MG63 (cell line): ENCODE data around the gene IFT80. TPM values are rescaled to one million over a fixed set of nuclear protein-coding genes. Genes with fewer than 3 reads are reported as not detected.

Experiments used
- DNase-seq: peaks from one replicate; pipeline ENCODE4 v3.0.0-alpha.2; 2020
- H3K27me3 ChIP-seq: fragments of 250-450 bp; sonication (Bioruptor Pico); 2 replicates; pipeline ENCODE4 v1.5.1; 2020; ENCODE audit warnings: mild to moderate bottlenecking, moderate library complexity
- H3K36me3 ChIP-seq: fragments of 250-450 bp; sonication (Bioruptor Pico); 2 replicates; pipeline ENCODE4 v1.5.1; 2020; ENCODE audit warnings: mild to moderate bottlenecking, moderate library complexity
- H3K4me3 ChIP-seq: fragments of 250-450 bp; sonication (Bioruptor Pico); 2 replicates; pipeline ENCODE4 v1.5.1; 2020; ENCODE audit warnings: mild to moderate bottlenecking, moderate library complexity
- H3K9me3 ChIP-seq: fragments of 250-450 bp; sonication (Bioruptor Pico); 2 replicates; pipeline ENCODE4 v1.5.1; 2020; ENCODE audit warnings: mild to moderate bottlenecking, moderate library complexity
- total RNA-seq: library from RNA; depleted of rRNA; stranded (reverse); fragments of >200 nt; shearing (Covaris generic); gene quantifications from 2 replicates; pipeline ENCODE4 v1.2.3, GENCODE V29; 2014; ENCODE audit warnings: low replicate concordance; rRNA removed

The IFT80 gene
- total RNA-seq = 22.9 and 30.8 TPM in 2 replicates

DNA sequence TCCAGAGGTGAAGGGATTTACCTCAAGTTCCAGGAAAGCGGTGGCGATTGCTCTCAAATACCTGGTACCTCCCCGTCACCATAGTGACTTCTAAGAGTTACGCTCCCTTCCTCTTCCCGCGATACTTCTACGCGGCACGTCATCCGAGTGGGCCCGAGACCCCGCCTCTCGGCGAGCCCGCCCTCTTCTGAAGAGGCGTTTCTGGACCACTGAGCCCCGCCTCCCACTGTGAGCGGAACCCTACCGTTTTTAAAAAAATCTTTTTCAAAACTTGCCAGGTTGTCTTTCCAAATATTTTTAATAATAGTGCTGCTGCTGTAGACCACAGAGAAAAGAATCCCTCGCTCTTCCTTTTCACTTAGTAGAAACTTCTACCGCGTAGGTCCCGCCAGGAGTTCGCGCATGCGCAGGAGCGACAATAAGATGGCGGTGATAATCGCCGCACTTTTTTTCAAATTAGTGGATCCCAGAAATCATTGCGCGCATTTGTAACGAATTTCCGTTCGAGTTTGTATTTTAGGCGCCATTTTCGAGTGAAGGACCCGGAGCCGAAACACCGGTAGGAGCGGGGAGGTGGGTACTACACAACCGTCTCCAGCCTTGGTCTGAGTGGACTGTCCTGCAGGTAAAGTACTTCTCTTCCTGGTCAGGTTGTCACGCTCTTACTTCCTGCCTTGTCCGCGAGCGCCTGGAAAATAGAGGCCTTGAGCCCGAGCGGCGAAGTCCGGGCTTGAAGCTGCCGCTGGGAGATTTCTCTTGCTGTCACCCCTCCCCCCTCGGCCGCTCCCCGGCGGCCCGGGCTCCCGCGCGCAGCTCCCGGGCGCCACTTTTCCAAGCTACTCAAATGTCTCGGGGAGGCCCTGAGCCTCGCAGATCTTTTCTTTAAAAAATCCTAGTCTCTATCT, at the start of gene IFT80, which contains the start of gene SMC4:
TSS of gene IFT80 (minus strand) at position 101 of the 905 bp plus-strand sequence. CDS start 14,625 bp downstream, outside the sequence.
TSS of gene SMC4 (plus strand) at position 526 of the 905 bp plus-strand sequence. CDS start 1,177 bp downstream, outside the sequence.
- no peaks in the 10 kb centered on the region for H3K27me3 ChIP-seq
- peak within 1 kb of the TSS; percentile 68 for H3K4me3 ChIP-seq
- H3K36me3 ChIP-seq = peaks cover 42% of the 10 kb centered on the region
- peak; percentile 95 for DNase-seq
- no peaks in the 10 kb centered on the region for H3K9me3 ChIP-seq

DNA sequence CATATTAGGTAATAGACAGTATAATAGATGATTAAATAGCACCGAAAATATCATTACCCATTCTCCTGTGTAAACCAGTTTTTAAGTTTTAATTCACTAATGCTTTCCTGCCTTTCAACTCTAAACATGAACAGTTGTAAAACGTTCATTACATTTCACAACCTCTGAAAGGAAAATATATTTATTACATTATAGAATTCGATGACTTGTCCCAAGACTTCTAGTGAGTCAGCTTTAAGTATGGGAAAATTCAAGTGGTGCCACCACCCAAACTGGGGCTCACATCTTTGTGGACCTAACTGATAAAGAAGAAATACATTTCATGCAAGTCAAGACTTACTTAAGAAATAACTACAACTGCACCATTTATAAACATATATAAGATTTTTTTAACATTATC, 48.5 kb upstream of the IFT80 start:
- H3K27me3 ChIP-seq = no peaks in the 10 kb centered on the region
- no peak for DNase-seq
- peaks cover 9% of the 10 kb centered on the region; the same call in 1 of the 2 replicates for H3K36me3 ChIP-seq
- H3K9me3 ChIP-seq = no peaks in the 10 kb centered on the region
- H3K4me3 ChIP-seq = peak overlapping the region; percentile 85

- peak; percentile 37 for DNase-seq
- Histone ChIP-seq H3K27me3 (no peaks in the 10 kb centered on the region), H3K36me3 (peaks cover 9% of the 10 kb centered on the region; the same call in 1 of the 2 replicates), H3K9me3 (no peaks in the 10 kb centered on the region), H3K4me3 (peak overlapping the region; percentile 32)
Measured at GRCh38 chr3:160446522-160447056, 47.6 kb upstream of the IFT80 start.

DNA sequence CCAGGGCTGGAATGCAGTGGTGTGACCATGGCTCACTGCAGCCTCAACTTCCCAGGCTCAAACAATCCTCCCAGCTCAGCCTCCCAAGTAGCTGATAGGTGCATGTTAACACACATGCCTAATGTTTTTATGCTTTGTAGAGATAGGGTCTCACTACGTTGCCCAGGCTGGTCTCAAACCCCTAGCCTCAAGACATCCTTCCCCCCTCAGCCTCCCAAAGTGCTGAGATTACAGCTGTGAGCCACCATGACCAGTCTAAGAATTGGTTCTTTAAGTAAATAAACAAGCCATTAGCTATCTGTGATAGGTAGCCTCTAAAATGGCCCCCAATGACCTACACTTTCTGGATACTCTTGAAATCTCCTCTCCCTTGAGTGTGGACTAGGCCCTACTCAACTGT, 46.8 kb upstream of the IFT80 start:
- Histone ChIP-seq H3K4me3 (no peak overlapping the region), H3K36me3 (peaks cover 9% of the 10 kb centered on the region; the same call in 1 of the 2 replicates)

DNA sequence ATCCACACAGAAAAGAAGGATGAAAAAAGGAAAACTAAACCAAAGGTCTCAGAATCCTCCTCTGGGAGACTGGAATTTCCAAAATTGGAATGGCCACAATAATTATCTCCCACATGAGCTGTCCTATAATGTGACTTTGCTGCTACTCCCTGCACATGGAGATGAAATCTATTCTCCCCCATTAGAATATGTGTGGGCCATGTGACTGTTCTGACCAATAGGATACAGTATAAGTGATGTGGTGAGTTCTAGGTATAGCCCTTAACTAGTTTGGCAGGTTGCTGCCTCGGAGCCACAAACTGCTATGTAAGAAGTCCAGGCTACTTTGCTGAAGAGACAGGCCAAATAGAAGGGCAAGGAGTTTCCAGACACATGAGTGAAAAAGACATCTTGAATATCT, 45.4 kb upstream of the IFT80 start:
- Histone ChIP-seq H3K27me3 (no peaks in the 10 kb centered on the region), H3K9me3 (no peaks in the 10 kb centered on the region), H3K4me3 (no peak overlapping the region), H3K36me3 (peaks cover 10% of the 10 kb centered on the region; the same call in 1 of the 2 replicates)
- DNase-seq = no peak

More for the DNA sequence above, 46.8 kb upstream of the IFT80 start:
- no peaks in the 10 kb centered on the region for H3K27me3 ChIP-seq
- no peaks in the 10 kb centered on the region for H3K9me3 ChIP-seq
- no peak for DNase-seq

- no peaks in the 10 kb centered on the region for H3K27me3 ChIP-seq
- DNase-seq = no peak
- H3K4me3 ChIP-seq = no peak overlapping the region
- H3K9me3 ChIP-seq = no peaks in the 10 kb centered on the region
- peaks cover 38% of the 10 kb centered on the region for H3K36me3 ChIP-seq
Measured at GRCh38 chr3:160440687-160441086, 41.7 kb upstream of the IFT80 start.

DNA sequence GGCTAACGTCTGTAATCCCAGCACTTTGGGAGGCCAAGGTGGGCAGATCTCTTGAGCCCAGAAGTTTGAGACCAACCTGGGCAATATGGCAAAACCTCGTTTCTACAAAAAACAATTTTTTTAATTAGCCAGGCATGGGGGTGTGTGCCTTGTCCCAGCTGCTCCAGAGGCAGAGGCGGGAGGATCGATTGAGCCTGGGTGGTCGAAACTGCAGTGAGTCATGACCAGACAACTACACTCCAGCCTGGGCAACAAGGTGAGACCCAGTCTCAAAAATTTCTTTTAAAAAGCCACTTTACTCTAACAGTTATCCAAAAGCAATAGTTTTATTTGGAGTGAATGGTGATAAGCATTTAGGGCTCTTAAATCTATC, 38.0 kb upstream of the IFT80 start:
- no peaks in the 10 kb centered on the region for H3K27me3 ChIP-seq
- DNase-seq = no peak
- peaks cover 66% of the 10 kb centered on the region for H3K36me3 ChIP-seq

DNA sequence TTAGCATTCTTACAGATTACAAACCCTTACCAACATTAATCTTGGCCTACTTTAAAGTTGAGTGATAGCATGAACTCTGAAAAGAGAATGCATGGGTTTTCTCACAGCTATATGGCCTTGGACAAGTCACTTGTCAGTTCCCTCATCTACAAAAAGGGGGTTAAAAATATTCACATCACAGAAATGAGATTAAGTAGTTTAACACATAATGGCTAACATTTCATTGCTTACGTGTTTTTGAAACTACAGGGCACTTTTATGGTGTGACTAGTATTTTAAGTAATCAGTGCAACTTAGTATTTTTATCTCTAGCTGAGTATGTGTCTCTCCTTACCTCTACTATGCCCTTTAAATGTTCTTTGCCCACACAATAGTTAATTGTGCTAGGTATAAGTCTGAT, 36.7 kb upstream of the IFT80 start:
- no peaks in the 10 kb centered on the region for H3K9me3 ChIP-seq
- peaks cover 79% of the 10 kb centered on the region for H3K36me3 ChIP-seq
- no peak for DNase-seq
- H3K27me3 ChIP-seq = no peaks in the 10 kb centered on the region
- H3K4me3 ChIP-seq = no peak overlapping the region

More for the DNA sequence above, 38.0 kb upstream of the IFT80 start:
- Histone ChIP-seq H3K4me3 (no peak overlapping the region), H3K9me3 (no peaks in the 10 kb centered on the region)

GRCh38 chr3:160435095-160435494, 36.1 kb upstream of the IFT80 start:
- Histone ChIP-seq H3K27me3 (no peaks in the 10 kb centered on the region), H3K4me3 (no peak overlapping the region), H3K36me3 (peaks cover 86% of the 10 kb centered on the region), H3K9me3 (no peaks in the 10 kb centered on the region)
- no peak for DNase-seq

GRCh38 chr3:160434071-160434470, 35.0 kb upstream of the IFT80 start:
- peaks cover 91% of the 10 kb centered on the region for H3K36me3 ChIP-seq
- DNase-seq = no peak
- no peak overlapping the region for H3K4me3 ChIP-seq
- no peaks in the 10 kb centered on the region for H3K9me3 ChIP-seq
- H3K27me3 ChIP-seq = no peaks in the 10 kb centered on the region

DNA sequence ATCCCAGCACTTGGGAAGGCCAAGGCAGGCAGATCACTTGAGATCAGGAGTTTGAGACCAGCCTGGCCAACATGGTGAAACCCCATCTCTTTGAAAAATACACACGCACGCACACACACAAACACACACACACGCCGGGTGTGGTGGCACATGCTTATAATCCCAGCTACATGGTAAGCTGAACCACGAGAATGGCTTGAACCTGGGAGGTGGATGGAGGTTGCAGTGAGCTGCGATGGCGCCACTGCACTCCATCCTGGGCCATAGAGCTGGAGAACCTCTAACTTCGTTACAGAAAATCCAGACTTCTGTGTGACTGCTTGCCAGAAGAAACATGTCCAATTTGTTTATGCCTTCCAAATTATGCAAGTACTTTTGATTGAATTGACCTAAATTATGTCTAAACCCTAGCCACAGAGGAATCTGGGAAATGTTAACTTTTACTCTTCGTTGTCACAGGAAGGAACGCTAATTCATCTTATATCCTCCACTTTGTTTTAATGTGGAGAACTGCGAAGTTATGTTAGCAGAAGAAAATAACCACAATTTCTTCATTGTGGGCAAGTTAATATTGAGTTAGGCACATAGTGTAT, 28.9 kb upstream of the IFT80 start:
- H3K9me3 ChIP-seq = no peaks in the 10 kb centered on the region
- no peak for DNase-seq
- peaks cover 96% of the 10 kb centered on the region for H3K36me3 ChIP-seq
- H3K27me3 ChIP-seq = no peaks in the 10 kb centered on the region
- H3K4me3 ChIP-seq = no peak overlapping the region

DNA sequence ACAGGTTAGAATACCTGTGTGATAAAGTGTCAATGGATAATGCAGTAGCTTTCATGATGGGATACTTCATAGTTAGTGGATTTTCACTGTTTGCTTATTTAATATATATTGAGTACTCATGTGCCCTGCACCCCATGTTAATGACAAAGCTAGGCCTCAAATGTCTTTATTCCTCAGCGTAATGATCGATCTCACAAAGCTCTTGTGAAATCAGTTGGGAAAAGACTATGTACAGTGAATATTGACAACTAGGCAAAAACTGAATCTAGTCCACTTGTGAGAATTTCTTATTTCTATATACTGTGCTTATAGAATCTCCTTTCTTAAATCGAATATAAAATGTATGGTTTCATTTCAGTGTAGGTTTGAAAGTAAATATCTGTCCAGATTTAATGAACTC, 18.3 kb upstream of the IFT80 start:
- no peaks in the 10 kb centered on the region for H3K27me3 ChIP-seq
- no peaks in the 10 kb centered on the region for H3K9me3 ChIP-seq
- no peak overlapping the region for H3K4me3 ChIP-seq
- no peak for DNase-seq
- peaks cover 98% of the 10 kb centered on the region for H3K36me3 ChIP-seq

DNA sequence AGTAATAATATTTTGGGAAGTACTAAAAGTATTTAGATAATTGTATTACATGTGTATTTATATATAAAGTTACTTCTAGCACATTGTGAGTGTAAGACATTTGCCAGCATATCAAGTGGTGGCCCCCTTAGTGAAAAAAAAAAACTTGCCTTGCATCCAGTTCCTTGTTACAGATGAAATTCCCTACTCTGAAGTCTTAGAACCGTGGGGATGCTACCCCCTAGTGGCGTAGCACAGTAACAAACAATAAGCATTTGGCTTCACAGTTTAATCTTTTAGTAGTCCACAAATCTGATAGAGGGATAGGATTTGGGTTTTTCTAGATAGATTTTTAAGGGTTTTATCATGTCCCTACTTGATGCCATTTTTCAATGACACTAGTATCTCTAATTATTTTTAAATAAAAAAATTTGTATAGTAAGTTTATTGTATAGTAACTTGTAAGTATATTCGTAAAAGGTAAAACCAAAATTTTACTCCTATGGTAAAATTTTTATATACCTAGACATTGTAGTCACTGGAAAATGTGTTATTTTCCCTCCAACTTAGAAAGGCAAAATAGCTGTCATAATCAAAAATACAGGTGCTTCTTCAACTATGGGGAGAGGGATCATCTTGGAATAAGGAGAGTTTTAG, 14.7 kb upstream of the IFT80 start:
- DNase-seq = peak; percentile 59
- Histone ChIP-seq H3K4me3 (no peak overlapping the region), H3K9me3 (no peaks in the 10 kb centered on the region), H3K36me3 (peaks cover 95% of the 10 kb centered on the region), H3K27me3 (no peaks in the 10 kb centered on the region)

DNA sequence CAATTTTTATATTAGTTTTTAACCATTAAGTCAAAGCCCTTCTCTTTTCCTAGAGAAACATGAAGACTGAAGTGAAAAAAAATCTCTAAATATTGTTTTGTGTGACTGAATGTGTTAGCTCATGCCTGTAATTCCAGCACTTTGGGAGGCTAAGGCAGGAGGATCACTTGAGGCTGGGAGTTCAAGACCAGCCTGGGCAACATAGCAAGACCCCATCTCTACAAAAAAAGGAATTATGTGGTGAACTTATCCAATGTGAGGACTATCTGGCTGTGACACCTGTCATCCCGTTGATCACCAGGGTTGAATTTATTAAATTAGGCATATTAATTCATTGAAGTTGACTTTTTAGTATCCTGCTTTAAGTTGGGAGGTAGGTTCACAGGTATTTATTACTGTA, 13.5 kb upstream of the IFT80 start:
- no peak for DNase-seq
- Histone ChIP-seq H3K27me3 (no peaks in the 10 kb centered on the region), H3K4me3 (no peak overlapping the region), H3K9me3 (no peaks in the 10 kb centered on the region), H3K36me3 (peaks cover 95% of the 10 kb centered on the region)

DNA sequence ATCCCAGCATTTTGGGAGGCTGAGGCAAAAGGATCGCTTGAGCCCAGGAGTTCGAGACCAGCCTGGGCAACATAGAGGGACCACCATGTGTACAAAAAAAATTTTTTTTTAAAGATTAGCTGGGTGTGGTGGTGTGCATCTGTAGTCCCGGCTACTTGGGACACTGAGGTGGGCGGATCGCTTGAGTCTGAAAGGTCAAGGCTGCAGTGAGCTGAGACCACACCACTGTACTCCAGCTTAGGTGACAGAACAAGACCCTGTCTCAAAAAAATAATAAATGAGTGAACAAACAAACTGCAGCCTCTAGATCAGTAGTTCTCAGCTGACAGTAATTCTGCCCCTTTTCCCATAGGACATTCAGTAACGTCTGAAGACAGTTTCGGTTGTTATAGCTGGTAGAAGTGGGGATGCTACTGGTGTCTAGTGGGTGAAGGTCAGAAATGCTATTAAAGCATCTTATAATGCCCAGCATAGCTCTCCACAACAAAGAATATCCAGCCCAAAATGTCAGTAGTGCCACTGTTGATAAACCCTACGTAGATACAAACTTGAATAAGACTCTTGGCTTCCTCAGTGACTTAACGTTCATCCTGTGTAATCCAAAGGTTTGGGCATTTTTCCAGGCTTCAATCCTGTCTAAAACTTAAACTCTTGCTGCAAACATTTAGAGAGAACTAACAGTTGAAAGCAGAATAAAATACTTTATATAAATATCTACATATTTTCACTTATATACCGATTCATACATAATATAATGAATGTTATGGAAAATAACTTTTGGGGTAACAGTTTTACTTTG, 11.0 kb upstream of the IFT80 start:
- H3K36me3 ChIP-seq = peaks cover 95% of the 10 kb centered on the region
- H3K27me3 ChIP-seq = no peaks in the 10 kb centered on the region
- no peak for DNase-seq
- H3K9me3 ChIP-seq = no peaks in the 10 kb centered on the region
- H3K4me3 ChIP-seq = no peak overlapping the region

- Histone ChIP-seq H3K9me3 (no peaks in the 10 kb centered on the region), H3K27me3 (no peaks in the 10 kb centered on the region), H3K4me3 (peak overlapping the region; percentile 68), H3K36me3 (peaks cover 87% of the 10 kb centered on the region)
- no peak for DNase-seq
Measured at GRCh38 chr3:160403796-160404470, 4.9 kb upstream of the IFT80 start.
